Motor neuron (in vitro differentiated cells): ENCODE data around the gene ME2. TPM values are rescaled to one million over a fixed set of nuclear protein-coding genes. Genes with fewer than 3 reads are reported as not detected.
A peak's percentile ranks its signal among the peaks of the same experiment; 100 is the strongest.
"Not testable (repeated sequence)": the region's sequence is repeated elsewhere in the genome, so short reads cannot be mapped to it uniquely, and the experiment has no call there.

Source experiments
- ATAC-seq, 8 experiments: fragments of 200-7000 bp; cut with Tn5 transposase; replicated peaks in 6 of 8; 2 replicates each; pipeline ENCODE4 v1.8.0; 2021; ENCODE audit warnings: mild to moderate bottlenecking in 8 of 8, moderate library complexity in 8 of 8
- H3K27ac ChIP-seq, 2 donors: fragments of 250-450 bp; sonication (Bioruptor Pico); 2 replicates each; pipeline ENCODE4 v1.9.0; 2021; ENCODE audit warnings: antibody characterized with exemption in 2 of 2, mild to moderate bottlenecking in 2 of 2, moderate library complexity in 1 of 2
- H3K4me1 ChIP-seq, 2 donors: fragments of 250-450 bp; sonication (Bioruptor Pico); replicated peaks in 1 of 2; 2 replicates each; pipeline ENCODE4 v1.6.1; 2021; ENCODE audit warnings: antibody characterized with exemption in 2 of 2, mild to moderate bottlenecking in 2 of 2, moderate library complexity in 1 of 2
- H3K4me3 ChIP-seq, 5 donors: fragments of 250-450 bp; sonication (Bioruptor Pico); 2 replicates each; pipeline ENCODE4 v1.9.0; 2021; ENCODE audit warnings: antibody characterized with exemption in 5 of 5, mild to moderate bottlenecking in 5 of 5, moderate library complexity in 4 of 5
- WGBS, 10 experiments: fragments of 450-650 bp; shearing (Covaris generic); methylation state at CpG; one replicate each; pipeline ENCODE4 v1.0.0; 2022; 5-methylcytosine and 5-hydroxymethylcytosine counted together
- in situ Hi-C, 9 experiments: fragments of 400-800 bp; cut with MboI; loops; one replicate each; pipeline ENCODE4 v1.15.0; 2021; ENCODE audit warnings: low sequenced_read_pairs in 9 of 9, low pct_unique_long_range_greater_than_20kb in 2 of 9; ENCODE audit not compliant: unreplicated experiment in 9 of 9
- total RNA-seq, 8 experiments: library from RNA; unstranded; fragments of 300-600 nt; gene quantifications; 2 replicates each; pipeline versions ENCODE4 v1.2.3 to v1.2.4, GENCODE V29; 2022

The ME2 gene
- total RNA-seq, 8 experiments from 2014 or later = 23.4 to 63.0 (median 42.8) TPM

- in situ Hi-C loops = no loop called here
- Histone ChIP-seq H3K4me1 (peaks cover 5% of the 10 kb centered on the region in 2 donors), H3K27ac (no peak overlapping the region), H3K4me3 (no peak overlapping the region)
- WGBS, 10 experiments = 86 to 100% (median 94%) methylated on average over 1 of the region's 1 CpG; no CpG with 5 or more reads in 1 of the 10 experiments
- no peak for ATAC-seq
Measured at GRCh38 chr18:50937183-50937582, 58.3 kb downstream of the ME2 start.

- no peak overlapping the region for H3K4me3 ChIP-seq
- 92 to 100% (median 98%) methylated on average over 1 to 2 of the region's 2 CpGs for WGBS, 10 experiments
- H3K27ac ChIP-seq = no peak overlapping the region
- in situ Hi-C loops = no loop called here
- no peak for ATAC-seq
- H3K4me1 ChIP-seq = peaks cover 5% of the 10 kb centered on the region in 2 donors
Measured at GRCh38 chr18:50938912-50939311, 60.0 kb downstream of the ME2 start.

- H3K4me1 ChIP-seq = no peaks in the 10 kb centered on the region
- peak in 2 of 8 experiments; percentile 43 to 45 for ATAC-seq
- WGBS, 10 experiments = 77 to 100% (median 87%) methylated on average over 1 to 4 of the region's 4 CpGs; no CpG with 5 or more reads in 1 of the 10 experiments
- no peak overlapping the region for H3K27ac ChIP-seq
- in situ Hi-C loops = no loop called here
- H3K4me3 ChIP-seq = no peak overlapping the region
Measured at GRCh38 chr18:50944245-50944932, 65.5 kb downstream of the ME2 start.

- H3K4me3 ChIP-seq, H3K4me1 ChIP-seq, H3K27ac ChIP-seq, ATAC-seq, in situ Hi-C loops: not testable (repeated sequence)
- WGBS, 10 experiments = 100% methylated on average over 1 to 2 of the region's 2 CpGs; no CpG with 5 or more reads in 7 of the 10 experiments
Measured at GRCh38 chr18:50945918-50946317, 67.0 kb downstream of the ME2 start.

- 14 to 100% (median 75%) methylated on average over 1 of the region's 1 CpG; no CpG with 5 or more reads in 2 of the 10 experiments for WGBS, 10 experiments
- peak in 2 of 8 experiments; percentile 20 to 71 for ATAC-seq
- no peaks in the 10 kb centered on the region for H3K4me1 ChIP-seq
- in situ Hi-C loops = no loop called here
- no peak overlapping the region for H3K4me3 ChIP-seq
- H3K27ac ChIP-seq = no peak overlapping the region
Measured at GRCh38 chr18:50947899-50948298, 69.0 kb downstream of the ME2 start.

GRCh38 chr18:50949185-50949584 lies 70.3 kb downstream of the ME2 start:
- 84 to 100% (median 97%) methylated on average over 1 to 6 of the region's 6 CpGs; no CpG with 5 or more reads in 1 of the 10 experiments for WGBS, 10 experiments
- no peak overlapping the region for H3K27ac ChIP-seq
- in situ Hi-C loops = no loop called here
- no peaks in the 10 kb centered on the region for H3K4me1 ChIP-seq
- no peak overlapping the region for H3K4me3 ChIP-seq
- no peak for ATAC-seq

GRCh38 chr18:50950626-50951025 lies 71.7 kb downstream of the ME2 start:
- H3K27ac ChIP-seq = no peak overlapping the region
- no peaks in the 10 kb centered on the region for H3K4me1 ChIP-seq
- no peak overlapping the region for H3K4me3 ChIP-seq
- in situ Hi-C loops = no loop called here
- WGBS, 10 experiments = 80 to 100% (median 98%) methylated on average over 1 to 4 of the region's 4 CpGs; no CpG with 5 or more reads in 3 of the 10 experiments
- ATAC-seq = no peak

GRCh38 chr18:50953822-50954221 lies 74.9 kb downstream of the ME2 start:
- 52 to 91% (median 74%) methylated on average over 1 to 3 of the region's 3 CpGs; no CpG with 5 or more reads in 1 of the 10 experiments for WGBS, 10 experiments
- H3K27ac ChIP-seq = no peak overlapping the region
- ATAC-seq = no peak
- in situ Hi-C loops = no loop called here
- H3K4me1 ChIP-seq = no peaks in the 10 kb centered on the region
- no peak overlapping the region for H3K4me3 ChIP-seq

- in situ Hi-C loops = no loop called here
- 60 to 90% (median 80%) methylated on average over 1 to 4 of the region's 4 CpGs; no CpG with 5 or more reads in 2 of the 10 experiments for whole genome bisulfite sequencing, 10 experiments
Measured at GRCh38 chr18:50955253-50955652, 76.3 kb downstream of the ME2 start.

GRCh38 chr18:50956116-50956515 lies 77.2 kb downstream of the ME2 start:
- 79 to 100% (median 100%) methylated on average over 1 to 3 of the region's 3 CpGs; no CpG with 5 or more reads in 3 of the 10 experiments for WGBS, 10 experiments
- Histone ChIP-seq H3K4me3 (no peak overlapping the region), H3K27ac (no peak overlapping the region), H3K4me1 (no peaks in the 10 kb centered on the region)
- ATAC-seq = no peak
- in situ Hi-C loops = no loop called here

More at GRCh38 chr18:50955253-50955652, 76.3 kb downstream of the ME2 start:
- ATAC-seq = peak in 3 of 8 experiments; percentile 29 to 58 (median 48)
- Histone ChIP-seq H3K4me1 (no peaks in the 10 kb centered on the region), H3K27ac (no peak overlapping the region), H3K4me3 (no peak overlapping the region)

GRCh38 chr18:50961974-50962373 lies 83.1 kb downstream of the ME2 start:
- 0 to 92% (median 73%) methylated on average over 1 of the region's 1 CpG; no CpG with 5 or more reads in 1 of the 10 experiments for WGBS, 10 experiments
- Histone ChIP-seq H3K4me1 (no peaks in the 10 kb centered on the region), H3K27ac (no peak overlapping the region), H3K4me3 (no peak overlapping the region)
- ATAC-seq = no peak
- in situ Hi-C loops = no loop called here

GRCh38 chr18:50967714-50968661 lies 89.1 kb downstream of the ME2 start, which contains the start of gene ELAC1:
TSS of gene ELAC1 (plus strand) at chr18:50968040. CDS start at chr18:50974405, 6,365 bp downstream.
- Histone ChIP-seq H3K4me3 (peak within 1 kb of the TSS; percentile 69 to 87 (median 72)), H3K4me1 (peaks cover 8 to 15% of the 10 kb centered on the region in 2 donors), H3K27ac (peak within 1 kb of the TSS; percentile 93 to 94)
- in situ Hi-C loops = no loop called here
- ATAC-seq = peak; percentile 93 to 98 (median 97)
- 0 to 3% (median 0%) methylated on average over 1 to 25 of the region's 84 CpGs; no CpG with 5 or more reads in 2 of the 10 experiments for WGBS, 10 experiments

GRCh38 chr18:50969448-50969847 lies 90.5 kb downstream of the ME2 start:
- peak overlapping the region; percentile 69 to 87 (median 72) for H3K4me3 ChIP-seq

More at GRCh38 chr18:50969448-50969847, 90.5 kb downstream of the ME2 start:
- H3K4me1 ChIP-seq = peaks cover 8 to 15% of the 10 kb centered on the region in 2 donors
- no peak overlapping the region for H3K27ac ChIP-seq
- WGBS, 10 experiments = 20 to 94% (median 74%) methylated on average over 1 to 5 of the region's 5 CpGs; no CpG with 5 or more reads in 2 of the 10 experiments
- in situ Hi-C loops = no loop called here
- ATAC-seq = no peak
